ENCODE results near the gene ZGLP1.

DNA sequence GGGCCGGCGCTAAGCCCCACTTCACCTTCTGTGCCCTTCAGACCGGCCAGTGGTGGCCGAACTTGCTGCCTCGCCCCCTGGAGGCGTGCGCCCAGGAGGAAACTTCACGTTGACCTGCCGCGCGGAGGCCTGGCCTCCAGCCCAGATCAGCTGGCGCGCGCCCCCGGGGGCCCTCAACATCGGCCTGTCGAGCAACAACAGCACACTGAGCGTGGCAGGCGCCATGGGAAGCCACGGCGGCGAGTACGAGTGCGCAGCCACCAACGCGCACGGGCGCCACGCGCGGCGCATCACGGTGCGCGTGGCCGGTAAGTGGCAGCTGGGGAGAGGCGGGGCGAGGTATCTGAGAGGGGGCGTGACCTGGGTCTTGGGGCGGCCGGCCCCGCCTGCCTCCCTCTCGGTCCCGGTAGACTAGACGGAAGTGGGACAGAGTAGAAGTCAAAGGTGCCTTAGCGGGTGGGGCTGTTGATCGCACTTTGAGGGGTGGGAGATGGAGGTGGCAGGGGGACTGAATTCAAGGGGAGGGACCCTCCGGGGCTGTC is 14.2 kb downstream of the ZGLP1 start:
- TF ChIP-seq, protein P1, sequence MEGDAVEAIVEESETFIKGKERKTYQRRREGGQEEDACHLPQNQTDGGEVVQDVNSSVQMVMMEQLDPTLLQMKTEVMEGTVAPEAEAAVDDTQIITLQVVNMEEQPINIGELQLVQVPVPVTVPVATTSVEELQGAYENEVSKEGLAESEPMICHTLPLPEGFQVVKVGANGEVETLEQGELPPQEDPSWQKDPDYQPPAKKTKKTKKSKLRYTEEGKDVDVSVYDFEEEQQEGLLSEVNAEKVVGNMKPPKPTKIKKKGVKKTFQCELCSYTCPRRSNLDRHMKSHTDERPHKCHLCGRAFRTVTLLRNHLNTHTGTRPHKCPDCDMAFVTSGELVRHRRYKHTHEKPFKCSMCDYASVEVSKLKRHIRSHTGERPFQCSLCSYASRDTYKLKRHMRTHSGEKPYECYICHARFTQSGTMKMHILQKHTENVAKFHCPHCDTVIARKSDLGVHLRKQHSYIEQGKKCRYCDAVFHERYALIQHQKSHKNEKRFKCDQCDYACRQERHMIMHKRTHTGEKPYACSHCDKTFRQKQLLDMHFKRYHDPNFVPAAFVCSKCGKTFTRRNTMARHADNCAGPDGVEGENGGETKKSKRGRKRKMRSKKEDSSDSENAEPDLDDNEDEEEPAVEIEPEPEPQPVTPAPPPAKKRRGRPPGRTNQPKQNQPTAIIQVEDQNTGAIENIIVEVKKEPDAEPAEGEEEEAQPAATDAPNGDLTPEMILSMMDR (IDR thresholded peaks at IDR 0.05) = peak in 1 of 6 experiments; percentile 11
- TF ChIP-seq POLR2A (IDR thresholded peaks at IDR 0.05) = peak in 1 of 2 donors; percentile 6
